H1 (cell line): Measurements from ENCODE around the gene SNF8. TPM values are rescaled to one million over a fixed set of nuclear protein-coding genes. Genes with fewer than 3 reads are reported as not detected.

ENCODE experiments used
- ASH2L ChIP-seq: fragments of 200-600, 300-600 bp; sonication (generic); IDR thresholded peaks from one replicate; pipeline ENCODE4 v1.7.1; 2017; ENCODE audit warnings: low read length
- BACH1 ChIP-seq: IDR thresholded peaks from 2 replicates; pipeline ENCODE4 v1.6.1; 2012; ENCODE audit warnings: low read length, improper control_type of control experiment
- CBX8 ChIP-seq: fragments of 300-800, 300-1000 bp; sonication (generic); IDR thresholded peaks from 2 replicates; pipeline ENCODE4 v1.7.1; 2016; ENCODE audit warnings: low read depth, low read length, borderline replicate concordance
- E2F6 ChIP-seq: IDR thresholded peaks from 2 replicates; pipeline ENCODE4 v1.6.1; 2012; ENCODE audit warnings: inconsistent platforms
- EP300 ChIP-seq, 2 experiments: IDR thresholded peaks; 1 replicate in 1 of 2; 2 replicates in 1 of 2; pipeline ENCODE4 v1.6.1; 2011 to 2012; ENCODE audit warnings: low read depth in 2 of 2, low read length in 2 of 2, mild to moderate bottlenecking in 2 of 2, borderline replicate concordance in 1 of 2, inconsistent platforms in 1 of 2, moderate library complexity in 1 of 2
- KDM1A ChIP-seq: fragments of 200-600, 300-600 bp; sonication (generic); IDR thresholded peaks from 2 replicates; pipeline ENCODE4 v1.7.1; 2016; ENCODE audit warnings: mild to moderate bottlenecking, low read length, borderline replicate concordance
- PHF8 ChIP-seq: fragments of 200-600 bp; sonication (generic); conservative IDR thresholded peaks from 2 replicates; pipeline ENCODE4 v1.7.1; 2012; ENCODE audit warnings: low read depth, mild to moderate bottlenecking, inconsistent platforms, low read length, moderate library complexity
- SAP30 ChIP-seq: fragments of 300-600 bp; sonication (generic); IDR thresholded peaks from 2 replicates; pipeline ENCODE4 v1.7.1; 2012; ENCODE audit warnings: low read length, moderate library complexity, mild to moderate bottlenecking, inconsistent platforms; ENCODE audit not compliant: insufficient read depth, insufficient replicate concordance
- polyA plus RNA-seq, 7 experiments: library from polyadenylated mRNA; depleted of rRNA in 3 of 7; stranded (reverse) in 5 of 7; unstranded in 2 of 7; fragments of >200 nt in 5 of 7; fragments of 200-250 nt in 2 of 7; gene quantifications; 1 replicate in 5 of 7; 2 replicates in 1 of 7; 4 replicates in 1 of 7; pipeline versions ENCODE4 v1.2.1 to v1.2.3, GENCODE V29; 2011 to 2013; ENCODE audit warnings: missing spikeins in 2 of 7, mixed read lengths in 2 of 7
- total RNA-seq: library from RNA; stranded (reverse); fragmentation: NEBNext Ultra II Directional; extraction: Animal tissue kit (Norgen Biotek cat#: 25700); gene quantifications from 2 replicates; pipeline ENCODE4 v1.2.1, GENCODE V29; 2021

The SNF8 gene
- total and polyA plus RNA-seq, 2 of the 8 experiments (the other 6 are each of a cell fraction or from before 2014, with no cell fraction given) = 132 to 133 TPM

GRCh38 chr17:48915459-48916282, 29.0 kb downstream of the SNF8 start (continued):
- TF ChIP-seq E2F6 (no peak), CBX8 (no peak), ASH2L (no peak), PHF8 (no peak), BACH1 (no peak), KDM1A (no peak), SAP30 (no peak), EP300 (IDR thresholded peaks at IDR 0.05; ENCODE audit: borderline replicate concordance in 1 of 2, low read depth in 2 of 2, low read length in 2 of 2) (no peak)
